Stimulated activated naive CD8-positive, alpha-beta T cell treated with anti-CD3 and anti-CD28 coated beads, Interleukin-15, Interleukin-2, amounts not matched to agents 100 ng/mL and 50 ng/mL, for 24 hours (primary cell): ENCODE results near the gene SH3D21.

Source experiments
- H3K27ac Mint-ChIP-seq: one replicate; pipeline ENCODE4 v1.8.0; 2021; ENCODE audit warnings: mild to moderate bottlenecking, mixed read lengths
- H3K27me3 Mint-ChIP-seq: one replicate; pipeline ENCODE4 v1.8.0; 2021; ENCODE audit warnings: mixed read lengths
- H3K36me3 Mint-ChIP-seq: one replicate; pipeline ENCODE4 v1.8.0; 2021; ENCODE audit warnings: low read depth, mixed read lengths
- H3K4me1 Mint-ChIP-seq: one replicate; pipeline ENCODE4 v1.8.0; 2021; ENCODE audit warnings: low read depth, mixed read lengths
- H3K4me3 Mint-ChIP-seq: one replicate; pipeline ENCODE4 v1.8.0; 2021; ENCODE audit warnings: mild to moderate bottlenecking, mixed read lengths
- H3K9me3 Mint-ChIP-seq: one replicate; pipeline ENCODE4 v1.8.0; 2021; ENCODE audit warnings: mixed read lengths

The SH3D21 gene

GRCh38 chr1:36306210-36306901 lies at the start of gene SH3D21:
TSS of gene SH3D21 (plus strand) at chr1:36306368. CDS start at chr1:36306421, 53 bp downstream.
- H3K27me3 Mint-ChIP-seq = no peaks in the 10 kb centered on the region
- H3K36me3 Mint-ChIP-seq = peaks cover 50% of the 10 kb centered on the region
- H3K4me1 Mint-ChIP-seq = peaks cover 55% of the 10 kb centered on the region
- H3K4me3 Mint-ChIP-seq = peak within 1 kb of the TSS; percentile 85
- peak within 1 kb of the TSS; percentile 87 for H3K27ac Mint-ChIP-seq
- H3K9me3 Mint-ChIP-seq = no peaks in the 10 kb centered on the region

GRCh38 chr1:36256558-36257374 lies 49.4 kb upstream of the SH3D21 start:
- peaks cover 45% of the 10 kb centered on the region for H3K36me3 Mint-ChIP-seq
- no peak overlapping the region for H3K4me3 Mint-ChIP-seq
- no peaks in the 10 kb centered on the region for H3K9me3 Mint-ChIP-seq
- peak overlapping the region; percentile 77 for H3K27ac Mint-ChIP-seq
- H3K27me3 Mint-ChIP-seq = no peaks in the 10 kb centered on the region
- peaks cover 53% of the 10 kb centered on the region for H3K4me1 Mint-ChIP-seq

GRCh38 chr1:36257375-36257767 lies 48.8 kb upstream of the SH3D21 start:
- H3K36me3 Mint-ChIP-seq = peaks cover 50% of the 10 kb centered on the region
- H3K27me3 Mint-ChIP-seq = no peaks in the 10 kb centered on the region
- H3K4me3 Mint-ChIP-seq = no peak overlapping the region

GRCh38 chr1:36258960-36259344 lies 47.2 kb upstream of the SH3D21 start:
- H3K4me3 Mint-ChIP-seq = no peak overlapping the region
- no peaks in the 10 kb centered on the region for H3K27me3 Mint-ChIP-seq
- H3K4me1 Mint-ChIP-seq = peaks cover 47% of the 10 kb centered on the region
- no peaks in the 10 kb centered on the region for H3K9me3 Mint-ChIP-seq
- H3K36me3 Mint-ChIP-seq = peaks cover 60% of the 10 kb centered on the region
- peak overlapping the region; percentile 23 for H3K27ac Mint-ChIP-seq

More at GRCh38 chr1:36257375-36257767, 48.8 kb upstream of the SH3D21 start:
- H3K9me3 Mint-ChIP-seq = no peaks in the 10 kb centered on the region
- H3K27ac Mint-ChIP-seq = peak overlapping the region; percentile 77
- H3K4me1 Mint-ChIP-seq = peaks cover 48% of the 10 kb centered on the region

GRCh38 chr1:36268981-36269380 lies 37.2 kb upstream of the SH3D21 start:
- no peaks in the 10 kb centered on the region for H3K27me3 Mint-ChIP-seq
- no peak overlapping the region for H3K4me3 Mint-ChIP-seq
- H3K9me3 Mint-ChIP-seq = no peaks in the 10 kb centered on the region
- H3K36me3 Mint-ChIP-seq = peaks cover 58% of the 10 kb centered on the region
- H3K4me1 Mint-ChIP-seq = peaks cover 27% of the 10 kb centered on the region
- H3K27ac Mint-ChIP-seq = no peak overlapping the region

GRCh38 chr1:36269408-36269838 lies 36.7 kb upstream of the SH3D21 start:
- Mint-ChIP-seq H3K27ac (peak overlapping the region; percentile 40), H3K4me3 (no peak overlapping the region), H3K36me3 (peaks cover 58% of the 10 kb centered on the region), H3K27me3 (no peaks in the 10 kb centered on the region), H3K9me3 (no peaks in the 10 kb centered on the region), H3K4me1 (peaks cover 25% of the 10 kb centered on the region)

- H3K36me3 Mint-ChIP-seq = peaks cover 44% of the 10 kb centered on the region
- no peaks in the 10 kb centered on the region for H3K9me3 Mint-ChIP-seq
- H3K4me3 Mint-ChIP-seq = no peak overlapping the region
- peaks cover 14% of the 10 kb centered on the region for H3K4me1 Mint-ChIP-seq
- H3K27ac Mint-ChIP-seq = peak overlapping the region; percentile 40
- no peaks in the 10 kb centered on the region for H3K27me3 Mint-ChIP-seq
Measured at GRCh38 chr1:36273024-36273423, 33.1 kb upstream of the SH3D21 start.

- no peaks in the 10 kb centered on the region for H3K9me3 Mint-ChIP-seq
- H3K27ac Mint-ChIP-seq = peak overlapping the region; percentile 52
- H3K36me3 Mint-ChIP-seq = peaks cover 38% of the 10 kb centered on the region
- peaks cover 20% of the 10 kb centered on the region for H3K4me1 Mint-ChIP-seq
- H3K4me3 Mint-ChIP-seq = no peak overlapping the region
- no peaks in the 10 kb centered on the region for H3K27me3 Mint-ChIP-seq
Measured at GRCh38 chr1:36274201-36274600, 32.0 kb upstream of the SH3D21 start.

GRCh38 chr1:36276688-36277087 lies 29.5 kb upstream of the SH3D21 start:
- Mint-ChIP-seq H3K4me3 (no peak overlapping the region), H3K9me3 (no peaks in the 10 kb centered on the region), H3K27me3 (no peaks in the 10 kb centered on the region), H3K27ac (no peak overlapping the region), H3K36me3 (peaks cover 32% of the 10 kb centered on the region), H3K4me1 (peaks cover 45% of the 10 kb centered on the region)

GRCh38 chr1:36279110-36279788 lies 26.9 kb upstream of the SH3D21 start:
- Mint-ChIP-seq H3K36me3 (peaks cover 34% of the 10 kb centered on the region), H3K4me3 (no peak overlapping the region), H3K27ac (peak overlapping the region; percentile 84), H3K9me3 (no peaks in the 10 kb centered on the region), H3K27me3 (no peaks in the 10 kb centered on the region), H3K4me1 (peaks cover 49% of the 10 kb centered on the region)

GRCh38 chr1:36279789-36280296 lies 26.3 kb upstream of the SH3D21 start:
- no peaks in the 10 kb centered on the region for H3K27me3 Mint-ChIP-seq
- peaks cover 55% of the 10 kb centered on the region for H3K4me1 Mint-ChIP-seq
- H3K36me3 Mint-ChIP-seq = peaks cover 38% of the 10 kb centered on the region
- H3K9me3 Mint-ChIP-seq = no peaks in the 10 kb centered on the region
- peak overlapping the region; percentile 84 for H3K27ac Mint-ChIP-seq
- H3K4me3 Mint-ChIP-seq = no peak overlapping the region

GRCh38 chr1:36284061-36284460 lies 22.1 kb upstream of the SH3D21 start:
- Mint-ChIP-seq H3K27me3 (no peaks in the 10 kb centered on the region), H3K4me1 (peaks cover 67% of the 10 kb centered on the region), H3K36me3 (peaks cover 72% of the 10 kb centered on the region), H3K9me3 (no peaks in the 10 kb centered on the region), H3K4me3 (no peak overlapping the region), H3K27ac (no peak overlapping the region)

- Mint-ChIP-seq H3K36me3 (peaks cover 71% of the 10 kb centered on the region), H3K27ac (no peak overlapping the region), H3K27me3 (no peaks in the 10 kb centered on the region), H3K4me3 (no peak overlapping the region), H3K4me1 (peaks cover 64% of the 10 kb centered on the region), H3K9me3 (no peaks in the 10 kb centered on the region)
Measured at GRCh38 chr1:36284517-36284916, 21.7 kb upstream of the SH3D21 start.

GRCh38 chr1:36285443-36286101 lies 20.6 kb upstream of the SH3D21 start:
- Mint-ChIP-seq H3K27me3 (no peaks in the 10 kb centered on the region), H3K27ac (peak overlapping the region; percentile 85), H3K36me3 (peaks cover 75% of the 10 kb centered on the region), H3K4me3 (peak overlapping the region; percentile 18), H3K4me1 (peaks cover 53% of the 10 kb centered on the region), H3K9me3 (no peaks in the 10 kb centered on the region)
